H1 (cell line): Measurements from ENCODE around the gene IPO13. TPM values are rescaled to one million over a fixed set of nuclear protein-coding genes. Genes with fewer than 3 reads are reported as not detected.

Experiments
- CHD1 ChIP-seq: IDR thresholded peaks from 2 replicates; pipeline ENCODE4 v1.6.1; 2012; ENCODE audit warnings: low read depth, low read length, improper control_type of control experiment
- CREB1 ChIP-seq: IDR thresholded peaks from 2 replicates; pipeline ENCODE4 v1.6.1; 2012; ENCODE audit warnings: inconsistent platforms
- FOSL1 ChIP-seq: IDR thresholded peaks from 2 replicates; pipeline ENCODE4 v1.6.1; 2011; ENCODE audit warnings: mild to moderate bottlenecking, low read depth, low read length, moderate library complexity; ENCODE audit not compliant: insufficient read depth
- GABPA ChIP-seq: IDR thresholded peaks from 2 replicates; pipeline ENCODE4 v1.6.1; 2011; ENCODE audit warnings: mild to moderate bottlenecking, low read length, moderate library complexity, borderline replicate concordance; ENCODE audit not compliant: insufficient read depth
- GTF2F1 ChIP-seq: IDR thresholded peaks from 2 replicates; pipeline ENCODE4 v1.6.1; 2012; ENCODE audit warnings: low read depth, low read length, improper control_type of control experiment, borderline replicate concordance
- POLR2A ChIP-seq, 2 experiments: IDR thresholded peaks; 1 replicate in 1 of 2; 2 replicates in 1 of 2; pipeline ENCODE4 v1.6.1; 2011; ENCODE audit warnings: low read depth in 2 of 2, low read length in 2 of 2, mild to moderate bottlenecking in 2 of 2; ENCODE audit errors: control extremely low read depth in 1 of 2
- TEAD4 ChIP-seq: IDR thresholded peaks from 2 replicates; pipeline ENCODE4 v1.6.1; 2012; ENCODE audit warnings: low read depth, low read length, inconsistent platforms, mixed read lengths
- polyA plus RNA-seq, 7 experiments: library from polyadenylated mRNA; depleted of rRNA in 3 of 7; stranded (reverse) in 5 of 7; unstranded in 2 of 7; fragments of >200 nt in 5 of 7; fragments of 200-250 nt in 2 of 7; gene quantifications; 1 replicate in 5 of 7; 2 replicates in 1 of 7; 4 replicates in 1 of 7; pipeline versions ENCODE4 v1.2.1 to v1.2.3, GENCODE V29; 2011 to 2013; ENCODE audit warnings: missing spikeins in 2 of 7, mixed read lengths in 2 of 7
- total RNA-seq: library from RNA; stranded (reverse); fragmentation: NEBNext Ultra II Directional; extraction: Animal tissue kit (Norgen Biotek cat#: 25700); gene quantifications from 2 replicates; pipeline ENCODE4 v1.2.1, GENCODE V29; 2021
- TF ChIP-seq, protein P1 (sequence below), 3 experiments: IDR thresholded peaks; 1 replicate in 2 of 3; 2 replicates in 1 of 3; pipeline versions ENCODE4 v1.5.1 to v1.6.1; 2011; ENCODE audit warnings: low read length in 3 of 3, mild to moderate bottlenecking in 3 of 3, inconsistent platforms in 2 of 3, low read depth in 1 of 3, moderate library complexity in 1 of 3; ENCODE audit not compliant: insufficient read depth in 1 of 3; ENCODE audit errors: control extremely low read depth in 1 of 3

IPO13 gene
- total and polyA plus RNA-seq, 2 of the 8 experiments (the other 6 are each of a cell fraction or from before 2014, with no cell fraction given), result 23.0 to 27.0 TPM

- TF ChIP-seq, protein P1, sequence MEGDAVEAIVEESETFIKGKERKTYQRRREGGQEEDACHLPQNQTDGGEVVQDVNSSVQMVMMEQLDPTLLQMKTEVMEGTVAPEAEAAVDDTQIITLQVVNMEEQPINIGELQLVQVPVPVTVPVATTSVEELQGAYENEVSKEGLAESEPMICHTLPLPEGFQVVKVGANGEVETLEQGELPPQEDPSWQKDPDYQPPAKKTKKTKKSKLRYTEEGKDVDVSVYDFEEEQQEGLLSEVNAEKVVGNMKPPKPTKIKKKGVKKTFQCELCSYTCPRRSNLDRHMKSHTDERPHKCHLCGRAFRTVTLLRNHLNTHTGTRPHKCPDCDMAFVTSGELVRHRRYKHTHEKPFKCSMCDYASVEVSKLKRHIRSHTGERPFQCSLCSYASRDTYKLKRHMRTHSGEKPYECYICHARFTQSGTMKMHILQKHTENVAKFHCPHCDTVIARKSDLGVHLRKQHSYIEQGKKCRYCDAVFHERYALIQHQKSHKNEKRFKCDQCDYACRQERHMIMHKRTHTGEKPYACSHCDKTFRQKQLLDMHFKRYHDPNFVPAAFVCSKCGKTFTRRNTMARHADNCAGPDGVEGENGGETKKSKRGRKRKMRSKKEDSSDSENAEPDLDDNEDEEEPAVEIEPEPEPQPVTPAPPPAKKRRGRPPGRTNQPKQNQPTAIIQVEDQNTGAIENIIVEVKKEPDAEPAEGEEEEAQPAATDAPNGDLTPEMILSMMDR (IDR thresholded peaks at IDR 0.05; ENCODE audit: control extremely low read depth in 1 of 3, insufficient read depth in 1 of 3, low read depth in 1 of 3, low read length in 3 of 3), result no peak
- TF ChIP-seq GTF2F1, result no peak
- TF ChIP-seq POLR2A (IDR thresholded peaks at IDR 0.05; ENCODE audit: control extremely low read depth in 1 of 2, low read depth in 2 of 2, low read length in 2 of 2), result no peak
- no peak for TF ChIP-seq FOSL1
- TF ChIP-seq GABPA, result no peak
- no peak for TF ChIP-seq CHD1
- TF ChIP-seq TEAD4, result no peak
- no peak for TF ChIP-seq CREB1
Measured at GRCh38 chr1:43981135-43981491, 34.4 kb downstream of the IPO13 start (continued).
